G401 (cell line): ENCODE measurements around the gene CEP164. TPM values are rescaled to one million over a fixed set of nuclear protein-coding genes. Genes with fewer than 3 reads are reported as not detected.

Experiments used
- DNase-seq: peaks from one replicate; pipeline ENCODE4 v3.0.0-alpha.2; 2015; ENCODE audit warnings: low spot score
- in situ Hi-C: cut with HindIII; loops from 2 replicates; pipeline ENCODE4 v1.10.0; 2016; ENCODE audit warnings: low sequenced_read_pairs, mixed read lengths
- total RNA-seq: library from RNA; depleted of rRNA; stranded (reverse); fragments of >200 nt; shearing (Covaris generic); gene quantifications from 2 replicates; pipeline ENCODE4 v1.2.3, GENCODE V29; 2014; rRNA removed

The CEP164 gene
- total RNA-seq: 49.5 and 54.7 TPM in 2 replicates

DNA sequence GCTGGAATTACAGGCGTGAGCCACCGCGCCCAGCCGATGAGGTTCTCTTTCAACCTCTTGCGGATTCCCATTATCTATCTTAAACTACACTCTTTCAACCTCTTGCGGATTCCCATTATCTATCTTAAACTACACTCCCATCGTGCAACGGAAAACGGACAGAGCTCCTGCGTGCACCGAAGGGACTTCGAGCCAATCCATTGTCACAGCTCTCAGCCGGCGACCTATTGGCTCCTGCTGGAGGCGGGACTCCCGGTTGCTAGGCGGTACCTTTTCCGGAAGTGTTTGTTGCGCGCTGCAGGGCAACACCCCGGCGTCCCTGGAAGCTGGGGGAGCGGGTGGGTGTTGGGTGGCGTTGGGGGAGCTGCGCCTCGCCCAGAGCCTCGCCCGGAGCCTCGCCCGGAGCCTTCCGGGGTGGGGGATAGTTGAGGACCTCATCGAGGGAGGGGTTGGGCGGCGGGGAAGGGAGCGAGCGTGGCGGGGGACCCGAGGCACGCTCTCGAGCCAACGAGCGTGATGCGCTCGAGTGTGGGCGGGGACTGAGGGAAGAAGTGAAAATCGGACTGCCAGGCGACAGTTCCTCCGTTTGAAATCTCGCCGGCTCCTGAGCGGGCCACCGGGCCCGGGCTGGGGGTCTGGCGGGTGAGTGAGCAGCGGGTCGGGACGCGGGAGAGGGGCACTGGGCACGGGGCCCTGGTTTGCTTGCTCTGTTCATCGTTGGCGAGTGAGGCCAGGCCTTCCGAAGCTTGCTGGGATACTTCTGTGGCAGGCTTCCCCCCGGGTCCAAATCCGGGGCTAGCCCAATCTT lies at the start of gene CEP164:
Gene CEP164 (plus strand): TSS at position 288 of the 808 bp plus-strand sequence. CDS start 10,733 bp downstream, outside the sequence.
- in situ Hi-C loops: no loop called here
- DNase-seq: peak; percentile 98

DNA sequence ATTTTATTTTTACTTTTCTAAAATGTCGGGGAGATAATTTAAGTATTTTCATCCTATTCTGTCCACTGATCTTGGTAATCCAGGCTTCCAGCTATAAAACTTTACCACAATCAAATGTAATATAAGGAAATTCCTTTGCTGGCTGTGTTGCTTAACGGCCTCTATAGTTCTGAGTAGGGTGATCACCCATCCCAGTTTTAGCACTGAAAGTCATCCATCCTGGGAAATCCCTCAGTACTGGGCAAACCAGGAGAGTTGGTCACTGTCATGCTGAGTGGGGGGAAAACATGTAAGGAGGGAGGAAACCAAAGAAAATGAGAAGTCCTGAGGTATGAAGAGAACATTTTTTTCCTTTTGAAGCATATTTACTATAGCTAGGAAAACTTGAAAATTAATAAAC lies 49.3 kb upstream of the CEP164 start:
- no peak for DNase-seq
- in situ Hi-C loops: no loop called here

DNA sequence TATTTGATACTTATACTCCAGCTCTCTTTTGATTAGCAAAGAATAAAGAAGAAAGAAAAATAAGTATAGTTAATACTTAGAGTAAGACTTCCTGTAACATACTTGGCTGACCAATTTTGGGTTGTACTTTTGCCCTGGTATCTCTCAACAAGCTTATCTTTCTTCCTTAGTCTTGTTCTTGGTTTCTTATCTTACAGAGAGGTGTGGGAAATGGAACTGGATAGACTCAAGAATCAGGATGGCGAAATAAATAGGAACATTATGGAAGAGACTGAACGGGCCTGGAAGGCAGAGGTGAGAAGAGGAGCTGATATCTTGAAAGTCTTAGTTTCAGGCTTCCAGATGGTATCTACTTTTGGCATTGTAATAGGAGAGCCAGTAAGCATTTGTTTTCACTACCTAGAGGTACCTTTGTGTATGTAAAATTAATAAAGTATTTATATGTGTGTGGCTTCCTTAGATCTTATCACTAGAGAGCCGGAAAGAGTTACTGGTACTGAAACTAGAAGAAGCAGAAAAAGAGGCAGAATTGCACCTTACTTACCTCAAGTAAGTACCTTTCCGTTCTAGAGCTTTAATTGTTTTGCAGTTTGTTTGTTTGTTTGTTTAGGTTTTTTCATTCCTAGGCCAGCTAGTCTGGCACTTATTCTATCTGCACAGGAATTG lies 47.8 kb upstream of the CEP164 start:
- DNase-seq: no peak
- in situ Hi-C loops: no loop called here

DNA sequence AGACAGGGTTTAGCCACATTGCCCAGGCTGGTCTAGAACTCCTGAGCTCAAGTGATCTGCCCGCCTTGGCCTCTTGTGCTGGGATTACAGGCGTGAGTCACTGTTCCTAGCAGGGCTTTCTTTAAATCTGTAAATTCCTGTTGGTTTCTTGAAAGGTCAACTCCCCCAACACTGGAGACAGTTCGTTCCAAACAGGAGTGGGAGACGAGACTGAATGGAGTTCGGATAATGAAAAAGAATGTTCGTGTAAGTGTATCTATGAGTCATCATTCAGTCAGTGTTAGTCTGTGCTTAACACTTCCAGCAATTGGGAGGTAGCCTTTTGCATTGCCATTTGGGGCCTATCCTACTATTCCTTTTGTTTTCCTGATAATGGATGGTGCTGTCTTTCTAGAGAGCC lies 46.5 kb upstream of the CEP164 start:
- no peak for DNase-seq
- in situ Hi-C loops: no loop called here

DNA sequence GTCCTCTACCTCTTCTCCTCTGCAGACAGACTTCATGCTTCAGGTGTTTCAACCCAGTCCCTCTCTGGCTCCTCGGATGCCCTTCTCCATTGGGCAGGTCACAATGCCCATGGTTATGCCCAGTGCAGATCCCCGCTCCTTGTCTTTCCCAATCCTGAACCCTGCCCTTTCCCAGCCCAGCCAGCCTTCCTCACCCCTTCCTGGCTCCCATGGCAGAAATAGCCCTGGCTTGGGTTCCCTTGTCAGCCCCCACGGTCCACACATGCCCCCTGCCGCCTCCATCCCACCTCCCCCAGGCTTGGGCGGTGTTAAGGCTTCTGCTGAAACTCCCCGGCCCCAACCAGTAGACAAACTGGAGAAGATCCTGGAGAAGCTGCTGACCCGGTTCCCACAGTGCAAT lies 45.8 kb upstream of the CEP164 start:
- in situ Hi-C loops: no loop called here
- DNase-seq: no peak

DNA sequence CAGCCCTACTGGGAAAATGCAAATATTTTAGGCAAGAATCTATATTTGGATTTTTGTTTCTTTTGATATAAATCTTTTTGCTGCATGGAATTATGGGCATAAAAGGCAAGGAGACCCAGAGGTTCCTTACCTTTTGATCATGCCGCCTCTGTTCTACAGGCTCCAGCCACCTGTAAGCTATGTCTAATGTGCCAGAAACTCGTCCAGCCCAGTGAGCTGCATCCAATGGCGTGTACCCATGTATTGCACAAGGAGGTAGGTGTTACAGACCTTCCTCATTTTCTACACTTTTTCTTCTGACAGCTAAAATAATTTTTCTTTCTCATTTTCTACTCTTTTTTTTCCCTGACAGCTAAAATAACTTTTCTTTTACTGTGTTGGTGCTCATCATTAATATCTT lies 44.7 kb upstream of the CEP164 start:
- in situ Hi-C loops: no loop called here
- DNase-seq: no peak

DNA sequence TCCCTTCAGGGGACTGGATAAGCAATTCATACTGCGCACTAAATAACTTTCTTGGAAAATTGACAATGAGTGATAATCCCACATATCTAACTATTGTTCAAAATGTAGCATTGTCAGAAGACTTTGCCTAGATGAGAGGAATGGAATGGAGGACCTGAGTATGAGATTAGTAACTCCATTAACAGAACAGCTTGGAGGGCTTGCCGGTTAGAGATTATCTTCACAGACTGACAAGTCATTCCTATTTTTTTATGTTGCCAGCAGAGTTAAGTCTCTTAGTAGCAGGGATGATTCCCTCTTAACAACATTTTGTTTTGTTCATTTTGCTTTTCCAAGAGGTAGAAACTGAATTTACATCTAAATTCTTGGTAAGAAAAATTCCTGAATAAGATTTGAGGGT lies 43.6 kb upstream of the CEP164 start:
- in situ Hi-C loops: no loop called here
- DNase-seq: no peak

DNA sequence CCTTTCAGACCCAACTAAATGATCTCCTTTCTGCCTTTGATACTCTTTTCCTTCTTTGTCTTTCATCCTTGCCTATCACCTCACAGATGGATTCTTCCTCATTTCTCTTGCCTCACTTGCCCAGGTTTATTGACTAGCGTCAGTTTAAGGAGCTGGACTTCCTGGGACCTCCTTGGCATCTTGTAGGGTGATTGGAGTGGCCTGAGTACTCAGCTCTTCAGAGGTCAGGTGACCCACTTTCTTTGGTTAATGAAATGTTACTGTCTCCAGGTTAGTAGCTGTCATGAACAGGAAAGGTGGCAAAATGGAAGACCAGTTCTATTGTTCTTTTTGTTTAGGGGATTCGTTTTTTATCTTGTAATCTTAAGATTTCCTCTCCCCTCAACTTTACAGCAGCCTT lies 41.1 kb upstream of the CEP164 start:
- in situ Hi-C loops: no loop called here
- no peak for DNase-seq

DNA sequence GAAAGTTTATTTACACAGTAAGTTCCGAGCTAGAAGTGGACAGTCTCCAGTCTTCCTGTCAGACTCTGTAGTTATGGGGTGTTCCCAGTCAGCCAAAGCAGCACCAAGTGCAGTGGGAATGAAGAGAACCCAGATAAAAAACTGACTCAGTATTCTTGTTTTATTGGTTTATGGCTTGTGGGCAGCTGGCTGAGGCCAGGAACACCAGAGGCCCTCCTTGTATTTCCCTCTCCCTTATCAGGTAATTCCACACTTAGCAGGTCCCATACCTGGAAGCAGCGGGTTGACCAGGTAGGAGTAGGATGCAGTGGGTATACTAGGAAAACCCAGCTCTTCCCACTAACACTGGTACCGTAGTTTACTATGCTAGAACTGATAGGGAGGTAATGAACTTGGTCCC lies 40.0 kb upstream of the CEP164 start:
- in situ Hi-C loops: no loop called here
- no peak for DNase-seq

DNA sequence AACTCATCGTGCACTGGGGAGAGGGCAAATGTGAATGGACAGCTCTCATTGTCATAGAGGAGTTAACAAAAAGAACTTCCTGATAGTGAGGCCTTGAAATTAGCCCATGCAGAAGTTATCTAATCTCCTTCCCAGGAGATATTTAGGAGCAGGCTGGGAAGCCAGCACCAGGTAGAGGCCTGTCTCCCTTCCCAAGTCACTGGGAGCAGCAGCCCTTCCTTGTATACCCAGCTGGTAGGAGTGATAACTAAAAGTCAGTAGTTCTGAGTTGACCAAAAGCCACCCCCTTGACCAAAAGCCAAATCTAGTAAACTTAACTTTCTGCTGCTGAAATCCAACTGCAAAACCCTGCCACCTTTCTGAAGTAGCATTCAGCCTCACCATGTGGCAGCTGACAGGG lies 37.9 kb upstream of the CEP164 start:
- in situ Hi-C loops: no loop called here

DNA sequence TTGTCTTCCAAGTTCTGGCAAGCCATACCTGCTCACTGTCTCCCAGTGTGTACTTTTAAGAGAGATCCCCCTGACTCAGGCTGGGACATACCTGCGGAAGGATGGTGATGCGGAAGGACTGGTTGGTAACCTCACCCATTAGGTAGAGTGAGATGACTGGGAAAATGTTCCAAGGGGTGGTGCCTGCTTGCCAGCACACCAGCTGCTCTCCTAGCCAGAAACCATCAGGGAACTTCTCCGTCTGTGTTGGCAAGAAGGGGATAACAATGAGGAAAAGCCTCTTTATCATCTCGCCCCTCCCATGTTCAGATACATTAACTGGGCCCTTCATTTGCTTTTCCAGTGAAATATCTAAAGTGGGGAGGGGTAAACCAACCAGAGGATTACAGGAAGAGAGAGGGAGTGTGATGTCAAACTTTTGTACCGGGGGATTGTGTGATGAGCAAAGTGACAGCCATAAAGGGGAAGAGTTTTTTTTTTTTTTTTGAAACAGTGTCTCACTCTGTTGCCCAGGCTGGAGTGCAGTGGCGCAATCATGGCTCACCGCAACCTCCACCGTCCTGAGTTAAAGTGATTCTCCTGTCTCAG lies 36.8 kb upstream of the CEP164 start, which contains the start of gene BACE1-AS:
Gene BACE1-AS (plus strand): TSS at position 538 of the 588 bp plus-strand sequence.
- in situ Hi-C loops: no loop called here
- peak; percentile 57 for DNase-seq

More for the DNA sequence above, 37.9 kb upstream of the CEP164 start:
- no peak for DNase-seq

DNA sequence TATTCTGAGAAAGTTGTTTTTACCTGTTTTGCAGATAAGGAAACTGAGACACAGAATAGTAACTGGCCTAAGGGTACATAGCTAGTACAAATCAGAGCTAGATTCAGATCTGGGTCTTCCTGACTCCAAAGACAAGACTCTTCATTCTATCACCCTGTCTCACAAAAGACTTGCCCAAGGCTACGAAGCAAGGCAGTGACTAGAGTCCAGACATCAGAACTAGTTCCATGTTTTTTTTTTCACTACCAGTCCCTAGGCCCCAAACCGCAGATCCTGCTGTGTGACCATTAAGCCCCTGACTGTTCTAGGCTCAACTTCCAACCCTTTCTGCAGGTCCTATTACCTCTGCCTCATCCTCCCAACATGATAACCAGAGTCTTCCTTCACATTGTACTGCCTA lies 35.0 kb upstream of the CEP164 start:
- in situ Hi-C loops: no loop called here
- DNase-seq: no peak

DNA sequence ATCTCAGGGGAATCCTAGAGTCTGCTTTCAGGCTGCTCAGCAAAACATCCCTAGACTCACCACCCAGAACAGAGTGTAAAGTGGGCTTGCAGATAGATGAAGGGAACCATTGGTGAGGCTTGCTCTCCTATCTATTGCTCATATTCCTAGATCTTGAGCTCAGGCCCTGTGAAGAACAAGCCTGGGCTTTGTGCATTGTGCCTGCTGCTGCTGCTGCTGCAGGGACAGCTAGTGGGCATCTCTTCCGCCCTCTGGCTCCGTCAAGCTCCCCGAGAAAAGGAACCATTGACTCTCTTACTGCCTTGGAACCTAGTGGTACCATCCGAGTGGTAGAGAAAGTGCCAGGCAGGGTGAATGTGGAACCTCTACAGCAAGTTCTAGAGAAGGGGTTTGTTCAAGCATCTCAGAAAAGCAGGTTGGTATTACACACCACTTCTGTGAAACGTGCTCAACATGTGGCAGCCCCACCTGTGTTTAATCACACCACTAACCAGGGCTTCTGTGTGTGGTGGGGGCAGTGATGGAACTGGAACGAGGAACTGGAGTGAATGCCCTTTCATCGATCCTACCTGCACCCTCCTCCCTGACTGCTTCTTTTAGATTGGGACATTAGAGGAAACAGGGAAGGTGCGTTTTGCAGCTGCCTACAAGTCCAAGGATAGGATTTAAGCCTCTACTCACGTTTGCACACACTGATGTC lies 32.1 kb upstream of the CEP164 start:
- in situ Hi-C loops: no loop called here
- DNase-seq: no peak

DNA sequence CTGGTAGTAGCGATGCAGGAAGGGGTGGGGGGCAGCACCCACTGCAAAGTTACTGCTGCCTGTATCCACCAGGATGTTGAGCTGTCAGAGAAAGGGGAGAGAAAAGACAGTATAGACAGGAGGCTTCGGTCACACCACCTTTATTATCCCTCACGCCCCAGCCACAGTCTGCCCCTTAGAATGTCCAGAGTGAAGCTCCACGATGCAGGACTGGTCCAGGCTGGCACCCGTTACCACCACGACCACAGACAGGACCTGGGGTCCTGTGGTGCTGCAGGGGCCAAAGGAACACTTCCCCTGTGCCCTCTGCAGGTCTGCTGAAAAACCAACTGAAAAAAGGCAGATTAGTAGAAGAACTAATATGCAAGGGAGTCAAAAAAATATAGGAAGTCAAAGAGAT lies 30.8 kb upstream of the CEP164 start:
- in situ Hi-C loops: no loop called here
- DNase-seq: no peak

DNA sequence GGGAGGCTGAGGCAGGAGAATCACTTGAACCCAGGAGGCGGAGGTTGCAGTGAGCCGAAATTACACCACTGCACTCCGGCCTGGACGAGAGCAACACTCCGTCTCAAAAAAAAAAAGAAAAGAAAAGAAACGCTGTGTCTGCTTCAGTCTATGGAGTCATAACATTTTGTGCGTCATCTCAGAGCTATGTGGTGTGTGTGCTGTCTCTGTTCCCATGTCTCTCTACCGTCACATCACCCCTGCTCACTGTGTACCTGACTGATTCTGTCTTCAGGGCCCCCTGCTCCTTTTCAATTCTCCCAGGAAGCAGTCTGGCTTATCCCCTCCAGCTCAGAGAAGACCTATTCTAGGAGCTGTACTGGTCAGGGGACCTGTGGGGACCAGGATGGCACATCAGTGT lies 29.5 kb upstream of the CEP164 start:
- in situ Hi-C loops: no loop called here
- DNase-seq: no peak

DNA sequence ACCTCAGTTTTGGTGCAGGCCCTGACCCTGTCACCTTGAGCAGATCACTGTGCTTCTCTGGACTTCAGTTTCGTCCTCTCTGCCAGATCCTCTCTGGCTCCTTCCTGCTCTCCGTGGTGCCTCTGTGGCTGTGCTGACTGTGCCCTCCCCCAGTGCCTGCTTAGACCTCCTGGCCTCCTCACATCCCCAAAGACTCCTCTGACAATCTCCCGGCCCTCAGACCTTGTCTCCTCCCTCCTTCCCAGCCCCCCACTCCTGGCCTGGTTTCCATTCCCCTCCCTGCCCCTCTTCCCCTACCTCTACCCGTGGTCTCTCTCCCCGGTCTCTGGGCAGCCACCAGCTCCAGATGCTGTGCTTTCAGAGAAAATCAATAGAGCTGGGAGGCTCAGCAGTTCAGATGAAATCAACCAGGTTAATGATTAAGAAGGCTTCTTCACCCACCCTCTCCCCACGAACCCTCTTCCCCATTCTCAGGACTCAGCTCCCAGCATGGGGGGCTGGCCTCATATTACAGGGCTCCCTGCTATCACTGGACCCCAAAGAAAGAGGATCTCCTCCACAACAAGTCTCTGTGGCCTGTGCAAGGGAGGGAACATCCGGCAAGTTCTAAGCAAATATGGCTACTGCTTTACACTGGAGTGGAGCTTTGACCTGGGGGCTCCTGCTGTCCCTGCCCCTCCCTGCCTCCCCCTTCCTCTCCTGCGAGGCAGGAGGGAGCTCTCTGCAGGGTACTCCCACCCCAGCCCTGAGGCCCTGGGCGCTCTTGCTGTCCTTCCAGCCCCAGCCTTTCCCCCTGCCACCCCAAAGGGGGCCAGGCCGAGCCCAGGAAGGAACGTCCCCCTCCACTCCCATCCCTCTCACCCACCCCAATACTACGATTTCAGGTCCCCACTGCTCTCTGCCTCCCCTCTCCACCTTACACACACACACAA lies 28.0 kb upstream of the CEP164 start:
- DNase-seq: no peak
- in situ Hi-C loops: no loop called here

DNA sequence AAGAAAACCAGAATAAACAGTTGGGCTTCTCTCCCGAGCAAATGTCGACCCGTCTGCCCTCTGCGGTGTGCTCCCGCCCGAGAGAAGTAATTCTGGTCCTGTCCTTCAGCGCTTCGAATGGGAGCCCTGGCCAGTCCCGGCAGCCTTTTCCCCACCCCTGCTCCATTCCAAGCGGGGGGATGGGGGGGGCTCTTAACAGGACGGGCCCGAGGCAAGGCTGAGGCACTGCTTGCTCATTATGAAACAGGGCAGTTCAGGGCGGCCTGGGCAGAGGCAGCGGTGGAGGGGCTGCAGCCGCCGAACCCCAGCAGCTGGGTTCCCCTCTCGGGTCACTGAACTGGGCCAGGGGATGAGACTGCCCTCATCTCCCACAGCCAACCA lies 27.4 kb upstream of the CEP164 start:
- in situ Hi-C loops: no loop called here
- DNase-seq: peak; percentile 39

DNA sequence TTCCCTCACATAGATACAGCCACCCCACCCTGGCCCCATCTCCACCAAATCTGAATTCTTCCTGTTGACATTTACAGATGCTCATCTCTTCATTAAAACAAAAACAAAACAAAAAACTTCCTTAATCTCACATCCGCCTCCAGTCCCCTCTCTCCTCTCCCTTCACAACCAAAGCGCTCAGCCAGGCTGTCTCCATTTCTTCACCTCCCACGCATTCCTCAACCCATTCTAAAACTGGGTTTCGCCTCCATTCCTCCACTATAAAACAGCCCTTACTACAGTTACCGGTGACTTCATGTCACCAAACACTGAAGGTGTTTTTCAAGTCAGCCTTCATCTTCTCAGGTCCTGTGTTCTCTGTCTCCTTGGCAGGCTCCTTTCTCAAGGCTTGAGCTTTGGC lies 26.9 kb upstream of the CEP164 start:
- DNase-seq: peak; percentile 37
- in situ Hi-C loops: no loop called here

DNA sequence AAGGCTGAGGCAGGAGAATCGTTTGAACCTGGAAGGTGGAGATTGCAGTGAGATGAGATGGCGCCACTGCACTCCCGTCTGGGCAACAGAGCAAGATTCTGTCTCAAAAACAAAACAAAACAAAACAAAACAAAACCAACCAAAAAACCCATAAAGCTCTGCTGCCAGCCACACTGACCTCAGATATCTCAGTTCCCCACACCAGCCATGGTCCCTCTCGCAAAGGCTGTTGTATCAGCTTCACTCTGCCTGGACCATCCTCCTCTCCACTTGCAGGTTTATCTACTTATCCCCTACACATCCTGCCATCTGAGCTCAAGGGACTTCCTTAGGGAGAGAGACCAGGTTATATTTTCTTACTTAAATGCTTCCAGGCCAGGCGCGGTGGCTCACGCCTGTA lies 25.4 kb upstream of the CEP164 start:
- DNase-seq: no peak
- in situ Hi-C loops: no loop called here
